RPMI7951 (cell line): ENCODE results near the gene ZMYND19. TPM values are rescaled to one million over a fixed set of nuclear protein-coding genes. Genes with fewer than 3 reads are reported as not detected.
"Not testable (repeated sequence)": the region's sequence is repeated elsewhere in the genome, so short reads cannot be mapped to it uniquely, and the experiment has no call there.

Experiments used
- DNase-seq: peaks from one replicate; pipeline ENCODE4 v3.0.0-alpha.2; 2012; ENCODE audit warnings: low read depth
- total RNA-seq: library from RNA; depleted of rRNA; stranded (reverse); fragments of >200 nt; shearing (Covaris generic); gene quantifications from 2 replicates; pipeline ENCODE4 v1.2.3, GENCODE V29; 2014

Gene ZMYND19
- total RNA-seq, 1 experiment from 2014 or later: 16.3 TPM

- no peak for DNase-seq
These were observed 730 bp downstream of the ZMYND19 start for GRCh38 chr9:137589441-137590122.

- DNase-seq: no peak
These were observed 1.4 kb downstream of the ZMYND19 start for GRCh38 chr9:137588891-137589290.

- DNase-seq: no peak
These were observed 2.0 kb downstream of the ZMYND19 start for GRCh38 chr9:137588311-137588710.

GRCh38 chr9:137586854-137587253, 3.5 kb downstream of the ZMYND19 start:
- no peak for DNase-seq

GRCh38 chr9:137583957-137584356, 6.4 kb downstream of the ZMYND19 start:
- no peak for DNase-seq

- DNase-seq: no peak
These were observed 7.0 kb downstream of the ZMYND19 start for GRCh38 chr9:137583347-137583746.

GRCh38 chr9:137582286-137582860, 7.9 kb downstream of the ZMYND19 start:
- DNase-seq: no peak

- DNase-seq: no peak
These were observed 8.7 kb downstream of the ZMYND19 start for GRCh38 chr9:137581361-137582285.

- no peak for DNase-seq
These were observed 9.4 kb downstream of the ZMYND19 start for GRCh38 chr9:137580954-137581322.

GRCh38 chr9:137580209-137580953, 9.9 kb downstream of the ZMYND19 start:
- no peak for DNase-seq

GRCh38 chr9:137579259-137579604, 11.1 kb downstream of the ZMYND19 start:
- no peak for DNase-seq

GRCh38 chr9:137578518-137579258, 11.6 kb downstream of the ZMYND19 start, which contains the start of gene DPH7:
Gene DPH7, minus strand, starts transcription at chr9:137578925. Its CDS starts 148 bp downstream, at chr9:137578777.
- DNase-seq: peak; percentile 86

- DNase-seq: no peak
These were observed 14.4 kb downstream of the ZMYND19 start for GRCh38 chr9:137575716-137576411.

- DNase-seq: no peak
These were observed 15.0 kb downstream of the ZMYND19 start for GRCh38 chr9:137575364-137575715.

GRCh38 chr9:137574192-137574591, 16.1 kb downstream of the ZMYND19 start:
- DNase-seq: no peak

GRCh38 chr9:137570566-137570965, 19.7 kb downstream of the ZMYND19 start:
- no peak for DNase-seq

GRCh38 chr9:137569609-137570203, 20.6 kb downstream of the ZMYND19 start:
- DNase-seq: no peak

GRCh38 chr9:137568445-137568844, 21.9 kb downstream of the ZMYND19 start:
- not testable (repeated sequence) for DNase-seq

GRCh38 chr9:137564817-137565411, 25.4 kb downstream of the ZMYND19 start:
- no peak for DNase-seq

- no peak for DNase-seq
These were observed 26.2 kb downstream of the ZMYND19 start for GRCh38 chr9:137564134-137564533.
